Gastroesophageal sphincter (tissue), 4 donors: Measurements from ENCODE around the gene TNMD. TPM values are rescaled to one million over a fixed set of nuclear protein-coding genes. Genes with fewer than 3 reads are reported as not detected.
"Not testable (repeated sequence)": the region's sequence is repeated elsewhere in the genome, so short reads cannot be mapped to it uniquely, and the experiment has no call there.

ENCODE experiments used
- ATAC-seq: fragments of 150-250 bp; one replicate; pipeline ENCODE4 v1.9.1; 2016; ENCODE audit warnings: mild to moderate bottlenecking, moderate library complexity
- H3K27ac ChIP-seq, 4 donors: fragments of 200-600 bp; sonication (generic) in 3 of 4; 1 replicate in 3 of 4; 2 replicates in 1 of 4; pipeline ENCODE4 v1.5.1; 2016 to 2019
- H3K27me3 ChIP-seq: fragments of 200-600 bp; sonication (generic); one replicate; pipeline ENCODE4 v1.5.1; 2019
- H3K36me3 ChIP-seq, 2 donors: fragments of 200-600 bp; sonication (generic); one replicate each; pipeline ENCODE4 v1.5.1; 2019; ENCODE audit warnings: control low read depth in 1 of 2
- H3K4me1 ChIP-seq, 3 donors: fragments of 200-600 bp; sonication (generic); 1 replicate in 2 of 3; 2 replicates in 1 of 3; pipeline ENCODE4 v1.5.1; 2016 to 2019; ENCODE audit warnings: control low read depth in 2 of 3
- H3K4me3 ChIP-seq, 2 donors: fragments of 200-600 bp; sonication (generic); one replicate each; pipeline ENCODE4 v1.5.1; 2019; ENCODE audit warnings: mild to moderate bottlenecking in 1 of 2, moderate library complexity in 1 of 2
- H3K9me3 ChIP-seq, 3 donors: fragments of 200-600 bp; sonication (generic); one replicate each; pipeline ENCODE4 v1.5.1; 2017 to 2019; ENCODE audit warnings: control low read depth in 2 of 3
- EP300 ChIP-seq: sonication (generic); formaldehyde crosslinking; IDR thresholded peaks from one replicate; pipeline ENCODE4 v1.6.1; 2017; ENCODE audit warnings: antibody characterized with exemption, mild to moderate bottlenecking
- POLR2A ChIP-seq, 2 donors: fragments of 450-650 bp; IDR thresholded peaks; one replicate each; pipeline ENCODE4 v1.6.1; 2017; ENCODE audit warnings: antibody characterized with exemption in 2 of 2, mild to moderate bottlenecking in 2 of 2, moderate library complexity in 1 of 2
- POLR2AphosphoS5 ChIP-seq: sonication (generic); formaldehyde crosslinking; IDR thresholded peaks from one replicate; pipeline ENCODE4 v1.6.1; 2017; ENCODE audit warnings: antibody characterized with exemption
- WGBS, 2 donors: methylation state at CpG; one replicate each; pipeline ENCODE4 v1.1.5; 2018; ENCODE audit warnings: low coverage in 1 of 2; 5-methylcytosine and 5-hydroxymethylcytosine counted together
- total RNA-seq, 4 donors: library from RNA; depleted of rRNA; stranded (reverse); fragments of >200 nt; gene quantifications; one replicate each; pipeline ENCODE4 v1.1.0, GENCODE V29; 2016
- TF ChIP-seq, protein P1 (sequence below), 4 experiments: fragments of 200-600 bp in 2 of 4; fragments of 450-650 bp in 2 of 4; sonication (generic) in 1 of 4; IDR thresholded peaks; one replicate each; pipeline ENCODE4 v1.5.1; 2017 to 2019; ENCODE audit warnings: antibody characterized with exemption in 4 of 4, mild to moderate bottlenecking in 2 of 4, moderate library complexity in 2 of 4

Gene TNMD
- total RNA-seq = not detected

DNA sequence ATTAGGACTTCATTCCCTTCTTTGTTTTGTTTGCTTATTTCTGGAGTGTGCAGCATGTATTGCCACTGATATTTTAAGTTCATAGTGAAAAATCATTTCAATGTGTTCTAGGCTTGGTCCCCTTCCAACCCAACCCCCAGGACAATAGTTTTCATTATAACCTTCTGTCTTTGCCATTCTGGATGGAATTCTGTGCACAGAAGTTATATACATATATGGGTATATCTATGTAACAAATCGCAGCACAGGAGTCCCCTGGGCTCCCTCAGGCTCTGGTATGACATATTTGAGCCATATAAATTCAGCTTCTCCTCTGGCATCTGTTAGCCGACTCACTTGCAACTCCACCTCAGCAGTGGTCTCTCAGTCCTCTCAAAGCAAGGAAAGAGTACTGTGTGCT lies at the start of gene TNMD:
TSS of gene TNMD (plus strand) at position 326 of the 400 bp plus-strand sequence. CDS start 83 bp downstream, outside the sequence.
- no peak within 1 kb of the TSS for H3K27ac ChIP-seq
- no peaks in the 10 kb centered on the region for H3K27me3 ChIP-seq
- no peaks in the 10 kb centered on the region for H3K36me3 ChIP-seq
- no peaks in the 10 kb centered on the region for H3K9me3 ChIP-seq
- no peaks in the 10 kb centered on the region for H3K4me1 ChIP-seq
- H3K4me3 ChIP-seq = no peak within 1 kb of the TSS
- ATAC-seq = no peak
- 20 to 33% methylated on average over 1 to 2 of the region's 2 CpGs for WGBS, 2 donors
- TF ChIP-seq POLR2AphosphoS5 (no peak), POLR2A (IDR thresholded peaks at IDR 0.05) (no peak), EP300 (no peak)
- TF ChIP-seq, protein P1, sequence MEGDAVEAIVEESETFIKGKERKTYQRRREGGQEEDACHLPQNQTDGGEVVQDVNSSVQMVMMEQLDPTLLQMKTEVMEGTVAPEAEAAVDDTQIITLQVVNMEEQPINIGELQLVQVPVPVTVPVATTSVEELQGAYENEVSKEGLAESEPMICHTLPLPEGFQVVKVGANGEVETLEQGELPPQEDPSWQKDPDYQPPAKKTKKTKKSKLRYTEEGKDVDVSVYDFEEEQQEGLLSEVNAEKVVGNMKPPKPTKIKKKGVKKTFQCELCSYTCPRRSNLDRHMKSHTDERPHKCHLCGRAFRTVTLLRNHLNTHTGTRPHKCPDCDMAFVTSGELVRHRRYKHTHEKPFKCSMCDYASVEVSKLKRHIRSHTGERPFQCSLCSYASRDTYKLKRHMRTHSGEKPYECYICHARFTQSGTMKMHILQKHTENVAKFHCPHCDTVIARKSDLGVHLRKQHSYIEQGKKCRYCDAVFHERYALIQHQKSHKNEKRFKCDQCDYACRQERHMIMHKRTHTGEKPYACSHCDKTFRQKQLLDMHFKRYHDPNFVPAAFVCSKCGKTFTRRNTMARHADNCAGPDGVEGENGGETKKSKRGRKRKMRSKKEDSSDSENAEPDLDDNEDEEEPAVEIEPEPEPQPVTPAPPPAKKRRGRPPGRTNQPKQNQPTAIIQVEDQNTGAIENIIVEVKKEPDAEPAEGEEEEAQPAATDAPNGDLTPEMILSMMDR (IDR thresholded peaks at IDR 0.05) = no peak

DNA sequence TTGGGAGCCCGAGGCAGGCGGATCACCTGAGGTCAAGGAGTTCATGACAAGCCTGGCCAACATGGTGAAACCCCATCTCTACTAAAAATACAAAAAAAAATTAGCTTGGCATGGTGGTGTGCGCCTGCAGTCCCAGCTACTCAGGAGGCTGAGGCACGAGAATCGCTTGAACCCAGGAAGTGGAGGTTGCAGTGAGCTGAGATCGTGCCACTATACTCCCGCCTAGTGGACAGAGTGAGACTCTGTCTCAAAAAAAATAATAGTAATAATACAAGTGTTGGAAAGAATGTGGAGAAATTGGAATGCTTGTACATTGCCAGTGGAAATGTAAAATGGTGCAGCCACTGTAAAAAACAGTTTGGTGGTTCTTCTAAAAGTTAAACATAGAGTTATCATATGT lies 19.2 kb upstream of the TNMD start:
- not testable (repeated sequence) for H3K4me3 ChIP-seq, ATAC-seq, H3K4me1 ChIP-seq, H3K36me3 ChIP-seq, H3K27me3 ChIP-seq, H3K9me3 ChIP-seq, H3K27ac ChIP-seq
- WGBS, 2 donors = 64 to 92% methylated on average over 2 to 7 of the region's 7 CpGs

DNA sequence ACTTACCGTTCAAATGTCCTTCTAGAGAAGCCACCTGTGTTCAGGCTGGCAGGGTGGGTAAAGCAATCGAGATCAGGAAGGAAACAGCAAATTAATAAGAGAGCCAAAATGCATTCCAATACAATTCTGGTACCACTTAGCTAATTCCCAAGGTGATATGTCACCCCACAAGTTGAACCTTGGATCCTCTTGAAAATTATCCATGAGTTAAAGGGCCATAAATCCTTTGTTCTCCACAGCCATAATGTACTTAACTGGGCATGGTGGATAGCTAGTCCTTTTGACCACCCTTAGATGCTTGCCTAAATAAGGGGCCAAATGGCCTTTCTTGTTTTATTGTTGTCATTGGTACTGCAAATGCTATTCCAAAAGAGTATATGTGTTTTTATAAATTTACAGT lies 2.0 kb downstream of the TNMD start:
- no peaks in the 10 kb centered on the region for H3K27me3 ChIP-seq
- H3K4me3 ChIP-seq = no peak overlapping the region
- no peaks in the 10 kb centered on the region for H3K4me1 ChIP-seq
- TF ChIP-seq POLR2A (IDR thresholded peaks at IDR 0.05) (no peak), POLR2AphosphoS5 (no peak), EP300 (no peak)
- TF ChIP-seq, protein P1 (IDR thresholded peaks at IDR 0.05) = no peak
- WGBS, 2 donors = 76% methylated on average over 2 of the region's 2 CpGs; no CpG with 5 or more reads in 1 of the 2 donors
- no peaks in the 10 kb centered on the region for H3K36me3 ChIP-seq
- H3K27ac ChIP-seq = no peak overlapping the region
- H3K9me3 ChIP-seq = no peaks in the 10 kb centered on the region
- ATAC-seq = no peak

DNA sequence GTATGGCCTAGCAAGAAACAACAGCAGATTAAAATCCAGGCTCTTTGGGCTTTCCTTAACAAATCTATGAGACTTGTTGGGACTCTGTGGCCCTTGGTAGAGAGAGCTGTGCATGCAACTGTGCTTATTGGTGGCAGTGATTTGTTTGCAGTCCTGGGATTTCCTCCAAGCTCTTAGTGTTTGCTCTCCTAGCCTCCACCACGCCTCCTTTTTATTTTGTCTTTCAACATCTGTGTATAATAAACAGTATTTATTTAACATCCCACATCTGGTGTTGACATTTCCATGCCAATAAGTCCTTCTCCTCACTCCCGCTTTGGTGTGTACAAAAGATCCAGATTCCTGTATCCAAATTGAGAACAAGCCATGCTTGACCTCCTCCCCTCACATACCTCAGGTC lies 3.1 kb downstream of the TNMD start:
- no peak overlapping the region for H3K4me3 ChIP-seq
- no peaks in the 10 kb centered on the region for H3K27me3 ChIP-seq
- H3K4me1 ChIP-seq = no peaks in the 10 kb centered on the region
- no peaks in the 10 kb centered on the region for H3K9me3 ChIP-seq
- WGBS, 2 donors = 53 to 75% methylated on average over 2 of the region's 2 CpGs
- TF ChIP-seq, protein P1 (IDR thresholded peaks at IDR 0.05) = no peak
- ATAC-seq = peak; percentile 24
- no peak overlapping the region for H3K27ac ChIP-seq
- H3K36me3 ChIP-seq = no peaks in the 10 kb centered on the region

DNA sequence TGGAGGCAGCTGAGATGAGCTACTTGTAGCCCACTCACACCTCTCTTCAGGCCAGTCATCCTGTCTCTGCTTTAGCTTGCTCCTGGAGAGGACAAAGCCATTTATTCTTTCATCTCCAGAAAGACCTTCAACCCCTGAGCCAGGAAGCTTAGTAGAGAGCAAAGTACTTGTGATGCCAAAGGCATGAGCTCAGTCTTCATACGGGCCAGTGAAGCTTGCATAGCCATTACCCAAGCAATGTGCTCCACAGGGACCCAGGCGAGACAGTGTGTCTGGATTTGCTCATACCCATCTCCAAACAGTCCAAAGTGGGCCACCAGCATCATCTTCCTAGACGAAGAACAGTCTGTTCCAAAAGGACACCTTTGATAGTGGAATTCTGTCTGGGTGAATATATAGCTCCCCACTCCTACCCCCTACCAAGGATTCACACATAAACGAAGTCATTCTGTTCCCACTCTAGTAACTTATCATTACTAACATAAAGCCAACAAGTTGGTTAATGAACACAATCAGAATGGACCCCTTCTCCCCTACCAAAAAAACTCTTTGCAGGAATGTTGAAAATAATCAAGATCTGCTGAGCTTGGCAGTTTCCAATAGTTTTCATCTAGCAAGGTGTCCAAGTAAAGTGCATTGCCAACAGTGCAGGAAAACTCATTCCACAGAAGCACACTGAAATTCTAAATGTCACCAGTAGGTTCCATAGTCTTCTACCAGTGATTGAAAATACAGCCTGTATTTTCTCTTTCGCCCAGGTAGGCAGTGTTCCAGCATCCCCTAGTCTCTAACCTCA lies 6.7 kb downstream of the TNMD start:
- H3K36me3 ChIP-seq = no peaks in the 10 kb centered on the region
- H3K27ac ChIP-seq = no peak overlapping the region
- H3K9me3 ChIP-seq = no peaks in the 10 kb centered on the region
- peak; percentile 82 for ATAC-seq
- no peaks in the 10 kb centered on the region for H3K27me3 ChIP-seq
- H3K4me1 ChIP-seq = no peaks in the 10 kb centered on the region
- H3K4me3 ChIP-seq = no peak overlapping the region
- TF ChIP-seq POLR2A (IDR thresholded peaks at IDR 0.05) = no peak
- no peak for TF ChIP-seq EP300
- no peak for TF ChIP-seq POLR2AphosphoS5
- TF ChIP-seq, protein P1 (IDR thresholded peaks at IDR 0.05) = no peak
- WGBS, 2 donors = 56 to 80% methylated on average over 3 of the region's 5 CpGs
